ENCODE data around the gene TACC2.

Gene TACC2

DNA sequence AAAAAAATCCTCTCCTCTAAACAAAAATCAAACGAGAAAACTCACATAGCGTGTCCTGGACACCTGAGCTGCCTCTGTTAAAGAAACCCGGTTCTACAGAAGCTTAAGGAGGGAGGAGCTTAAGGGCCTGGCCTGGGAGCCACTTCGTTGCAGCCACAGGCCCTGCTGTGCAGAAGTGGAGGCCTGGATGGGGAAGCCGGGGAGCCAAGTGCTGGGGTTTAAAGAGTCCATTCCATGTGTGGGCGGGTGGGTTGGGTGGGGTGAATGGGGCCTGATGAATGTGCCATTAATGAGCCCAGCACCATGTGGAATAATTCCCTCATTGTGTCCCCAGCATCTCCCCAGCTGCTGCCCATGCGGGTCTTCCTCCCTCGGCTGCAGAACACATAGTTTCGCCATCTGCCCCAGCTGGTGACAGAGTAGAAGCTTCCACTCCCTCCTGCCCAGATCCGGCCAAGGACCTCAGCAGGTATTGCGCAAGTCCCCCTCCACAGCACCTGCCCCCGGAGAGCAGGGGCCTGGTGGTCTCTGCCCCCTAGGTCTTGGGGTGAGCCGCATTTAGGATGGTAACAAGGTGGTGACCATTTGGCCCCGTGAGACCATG is 154.4 kb downstream of the TACC2 start:
- no peak for DNase-seq (ENCODE audit: low spot score)

DNA sequence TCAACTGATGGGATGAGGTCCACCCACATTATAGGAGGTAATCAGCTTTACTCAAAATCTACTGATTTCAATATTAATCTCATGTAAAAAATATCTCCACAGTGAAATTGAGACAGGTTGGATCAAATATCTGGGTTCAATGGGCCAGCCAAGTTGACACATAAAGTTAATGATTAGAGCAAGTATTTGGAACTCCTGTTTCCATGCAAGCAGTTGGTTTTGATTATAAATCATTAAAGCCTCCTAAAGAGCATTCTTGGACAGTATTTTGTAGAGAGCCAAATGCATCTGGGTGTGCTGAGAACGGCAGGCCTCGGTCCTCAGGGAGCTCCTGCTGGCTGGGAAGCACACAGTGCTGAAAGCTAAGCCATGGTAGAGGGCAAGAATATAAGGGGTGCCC is 155.2 kb downstream of the TACC2 start:
- no peak for DNase-seq (ENCODE audit: low spot score)

DNA sequence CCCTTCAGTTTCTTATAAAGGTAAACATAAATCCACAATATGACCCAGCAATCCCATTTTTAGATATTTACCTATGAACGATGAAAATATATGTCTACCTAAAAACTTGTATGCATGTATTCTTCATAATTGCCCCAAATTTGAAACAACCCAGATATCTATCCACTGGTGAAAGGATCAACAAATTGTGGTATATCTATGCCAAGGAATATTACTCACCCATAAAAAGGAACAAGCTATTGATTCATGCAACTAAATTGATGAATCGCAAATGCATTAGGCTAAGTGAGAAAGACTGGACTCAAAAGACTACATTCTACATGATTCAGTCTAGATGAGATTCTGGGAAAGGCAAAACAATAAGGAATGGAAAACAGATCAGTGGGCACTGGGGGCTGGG is 156.2 kb downstream of the TACC2 start:
- DNase-seq (ENCODE audit: low spot score): no peak

DNA sequence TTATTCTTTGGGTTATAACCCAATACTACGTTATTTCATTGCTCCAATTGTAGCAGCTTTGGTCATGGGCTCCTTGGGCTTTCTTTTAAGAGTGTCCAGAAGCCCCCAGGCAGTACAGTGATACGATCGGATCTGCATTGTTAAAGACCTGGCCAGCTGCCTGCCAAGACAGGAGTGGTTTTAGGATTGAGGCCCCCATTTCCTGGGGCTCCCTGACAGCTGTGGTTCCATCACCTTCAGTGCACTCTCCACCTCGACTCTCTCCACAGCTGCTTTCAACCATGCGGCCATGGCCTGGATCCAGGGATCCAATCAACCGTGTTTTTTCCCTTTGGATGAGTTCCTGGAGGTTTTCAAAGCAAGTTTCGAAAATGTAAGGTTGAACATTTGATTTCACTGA is 158.7 kb downstream of the TACC2 start:
- no peak for DNase-seq (ENCODE audit: low spot score)

DNA sequence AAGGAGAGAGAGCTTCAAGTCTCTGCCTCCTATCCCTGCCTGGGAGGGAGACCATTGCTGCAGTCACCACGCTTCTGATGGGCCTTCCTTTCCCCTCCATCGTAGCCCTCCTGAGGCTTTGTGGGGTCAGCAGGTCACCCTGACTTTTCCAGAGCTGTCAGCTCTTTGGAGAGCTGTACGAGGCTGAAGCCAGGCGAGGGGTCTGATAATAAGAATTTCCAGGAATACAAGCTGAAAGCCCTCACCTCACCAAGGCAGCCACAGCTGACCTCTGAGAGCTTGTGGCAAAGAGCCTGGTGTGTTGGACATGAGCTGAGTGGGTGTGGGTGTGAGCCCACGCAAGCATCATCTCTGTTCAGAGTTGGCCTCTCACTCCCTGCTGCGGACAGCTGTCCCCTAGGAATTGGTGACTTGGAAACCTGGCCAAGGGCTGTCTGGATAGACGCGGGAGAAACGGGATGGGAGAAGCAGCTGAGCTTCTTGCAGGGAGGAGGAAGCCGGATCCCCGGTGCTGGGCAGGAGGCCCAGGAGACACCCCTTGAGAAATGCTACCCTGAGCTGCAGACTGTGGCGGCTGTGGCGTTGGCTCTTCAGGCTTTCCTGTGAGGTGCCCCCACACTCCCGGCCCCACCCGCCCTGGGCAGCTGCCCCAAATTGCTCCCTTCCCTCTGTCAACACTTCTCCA is 160.1 kb downstream of the TACC2 start:
- peak; percentile 28 for DNase-seq (ENCODE audit: low spot score)

DNA sequence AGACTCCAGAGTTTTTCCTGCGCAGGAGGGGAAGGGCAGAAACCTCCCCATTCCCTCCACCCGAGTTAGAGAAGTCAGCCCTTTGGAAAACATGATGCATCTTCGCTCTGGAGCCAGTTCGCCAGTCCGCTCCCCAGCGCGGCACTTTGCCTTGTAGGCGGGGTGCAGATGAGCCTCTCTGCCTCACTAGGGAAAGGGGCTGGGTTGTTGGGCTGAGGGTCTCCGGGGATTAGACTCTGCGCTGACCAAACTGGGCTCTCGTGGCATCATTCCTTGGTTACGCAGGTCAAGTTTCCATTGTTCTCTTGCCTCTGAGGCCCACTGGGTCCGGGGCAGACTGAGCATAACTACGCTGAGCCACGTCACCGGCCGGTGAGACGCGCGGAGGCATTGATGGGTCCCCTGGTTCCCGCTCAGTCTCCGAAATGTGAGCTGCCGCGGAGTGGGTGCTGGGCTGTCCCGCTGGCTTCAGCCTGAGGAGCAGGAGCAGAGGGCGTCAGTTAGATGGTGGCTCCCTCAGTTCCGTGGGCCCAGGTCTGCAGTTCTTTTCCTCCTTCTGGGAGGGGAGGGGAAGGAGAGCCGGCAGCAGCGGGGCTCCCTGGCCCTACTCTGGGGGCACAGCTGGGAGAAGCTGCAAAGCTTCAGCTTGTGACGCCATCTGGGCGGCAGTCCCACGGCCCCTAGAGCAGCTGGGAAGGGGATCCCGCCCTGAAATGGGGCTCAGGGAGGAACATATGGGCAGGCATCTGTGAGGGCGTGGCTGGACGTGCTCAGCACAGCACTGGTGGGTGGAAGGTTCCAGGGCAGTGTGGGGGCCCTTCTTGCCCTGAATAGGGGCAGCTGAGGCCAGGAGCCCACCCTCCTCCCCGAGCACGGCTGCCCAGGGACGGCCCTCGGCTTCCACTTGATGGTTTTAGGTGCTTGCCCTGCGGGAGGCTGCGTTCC is 160.9 kb downstream of the TACC2 start:
- DNase-seq (ENCODE audit: low spot score): peak; percentile 42

DNA sequence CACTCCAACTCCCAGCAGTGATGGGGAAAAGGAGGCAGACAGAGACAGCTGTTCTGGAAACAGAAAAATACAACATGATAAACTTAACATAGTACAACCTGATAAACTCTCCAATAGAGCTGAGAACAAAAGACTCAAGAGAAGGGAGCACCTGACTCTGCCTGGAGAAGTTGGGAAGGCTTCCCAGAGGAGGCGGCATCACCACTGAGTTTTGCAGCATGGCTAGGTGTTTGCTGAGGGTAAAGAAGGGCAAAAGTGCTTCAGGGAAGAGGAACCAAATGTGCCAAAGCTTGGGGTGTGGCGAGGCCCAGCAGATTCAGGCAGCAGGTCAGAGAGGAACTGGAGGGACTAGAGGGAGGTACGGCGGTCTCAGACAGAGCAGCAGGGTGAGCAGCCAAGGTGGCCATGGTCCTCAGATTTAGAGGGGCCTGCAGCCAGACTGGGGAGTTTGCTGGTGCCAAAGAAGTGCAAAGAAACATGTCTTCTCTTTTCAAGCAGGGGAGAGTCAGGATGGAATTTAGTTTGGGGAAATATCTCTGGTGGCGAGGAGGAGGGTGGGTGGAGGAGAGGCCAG is 162.2 kb downstream of the TACC2 start:
- no peak for DNase-seq (ENCODE audit: low spot score)

DNA sequence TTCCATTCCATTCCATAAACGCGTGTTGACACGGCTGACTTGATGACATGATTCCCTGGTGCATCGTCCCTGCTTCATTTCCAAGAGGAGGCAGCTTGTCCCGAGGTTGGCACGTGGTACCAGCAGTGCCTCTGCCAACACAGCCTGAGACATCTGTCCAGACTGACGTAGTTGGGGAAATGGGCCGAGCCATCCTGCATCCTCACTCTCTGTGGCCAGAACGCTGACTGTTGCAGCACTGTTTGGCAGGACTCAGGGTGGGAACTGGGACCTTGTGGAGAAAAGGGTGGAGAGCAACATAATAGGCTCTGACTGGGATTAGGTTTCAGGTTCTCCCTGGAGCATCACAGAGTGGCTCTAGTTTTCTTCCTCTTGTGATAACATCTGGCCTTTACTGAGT is 163.6 kb downstream of the TACC2 start:
- peak; percentile 80 for DNase-seq (ENCODE audit: low spot score)

DNA sequence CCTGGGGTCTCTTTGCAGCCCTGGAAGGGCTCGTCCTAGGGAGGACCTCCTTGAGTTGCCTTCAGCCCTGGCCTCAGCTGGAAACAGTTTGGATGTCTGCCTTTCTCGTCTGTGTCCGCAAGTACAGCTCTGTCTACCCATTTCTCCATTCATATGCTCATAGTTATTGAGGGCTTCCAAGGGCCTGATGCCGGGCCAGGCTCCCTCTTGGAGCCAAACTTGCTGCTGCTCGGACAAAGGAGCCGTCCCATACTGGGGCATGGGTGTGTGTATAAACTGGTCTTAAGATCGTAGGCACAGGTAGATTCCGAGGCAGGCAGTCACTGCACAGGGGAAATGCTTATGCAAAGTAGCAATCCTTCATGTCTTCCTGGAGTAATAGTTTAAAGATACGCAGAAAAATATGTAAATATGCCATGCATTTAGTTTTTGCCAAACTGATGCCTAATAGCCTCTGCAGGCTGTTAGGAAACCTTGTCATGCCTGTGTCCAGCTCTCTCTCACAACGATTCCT is 165.1 kb downstream of the TACC2 start:
- DNase-seq (ENCODE audit: low spot score): no peak

DNA sequence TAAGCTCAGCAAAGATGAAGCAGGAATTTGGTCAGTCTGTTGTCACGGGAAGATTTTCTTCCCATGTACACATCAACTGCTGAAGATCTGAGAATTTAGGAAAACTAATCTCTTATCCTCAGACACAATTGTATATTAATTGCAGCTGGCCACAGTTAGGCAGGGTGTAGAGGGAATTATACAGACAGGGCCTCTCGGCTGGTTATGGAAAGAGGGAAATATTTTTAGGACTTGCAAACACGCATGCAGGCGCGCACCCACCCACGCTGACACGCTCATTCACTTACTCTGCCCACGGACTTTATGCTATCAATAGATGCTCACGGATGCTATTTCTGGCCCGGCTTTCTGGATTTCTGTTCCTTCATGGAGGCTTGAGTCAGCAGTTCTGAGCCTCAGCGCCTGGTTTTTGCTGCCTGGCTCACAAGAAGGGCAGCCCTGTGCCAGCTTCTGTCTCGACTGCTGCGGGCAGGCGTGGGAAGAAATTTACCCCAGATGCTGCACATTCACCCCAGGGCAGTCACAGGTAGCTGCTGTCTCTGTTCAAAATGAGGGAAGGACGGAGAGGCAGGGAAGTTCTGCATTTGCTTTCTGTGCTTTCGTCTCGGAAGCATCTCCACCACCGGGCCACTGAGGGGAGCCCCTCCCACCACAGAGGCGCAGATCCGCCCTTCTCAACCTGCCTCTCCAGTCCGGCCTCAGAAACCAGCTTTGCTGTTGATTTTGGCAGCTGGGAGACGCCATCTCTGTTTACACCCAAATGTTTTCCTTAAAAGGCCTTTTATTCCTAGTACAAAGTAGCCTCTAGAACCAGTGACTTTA is 165.8 kb downstream of the TACC2 start:
- peak; percentile 62 for DNase-seq (ENCODE audit: low spot score)

DNA sequence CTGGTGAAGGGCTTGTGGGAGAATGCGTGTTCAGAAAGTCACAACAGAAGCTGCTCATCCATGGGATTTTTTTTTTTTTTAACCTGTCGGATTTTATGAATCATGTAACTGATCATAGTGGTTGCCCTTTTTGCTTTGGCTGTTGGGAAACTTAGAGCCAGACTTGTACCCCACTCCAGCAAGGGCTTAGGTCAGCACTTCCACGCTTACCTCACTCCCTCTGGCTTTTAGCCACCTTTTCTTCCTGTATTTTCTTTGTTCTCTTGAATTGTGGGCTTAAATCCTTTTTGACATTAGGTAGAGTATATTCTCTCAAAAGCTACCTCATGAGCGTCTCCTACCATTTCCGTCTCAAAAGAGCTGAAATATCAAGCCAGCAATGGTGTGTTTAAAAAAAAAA is 168.5 kb downstream of the TACC2 start:
- DNase-seq (ENCODE audit: low spot score): no peak

DNA sequence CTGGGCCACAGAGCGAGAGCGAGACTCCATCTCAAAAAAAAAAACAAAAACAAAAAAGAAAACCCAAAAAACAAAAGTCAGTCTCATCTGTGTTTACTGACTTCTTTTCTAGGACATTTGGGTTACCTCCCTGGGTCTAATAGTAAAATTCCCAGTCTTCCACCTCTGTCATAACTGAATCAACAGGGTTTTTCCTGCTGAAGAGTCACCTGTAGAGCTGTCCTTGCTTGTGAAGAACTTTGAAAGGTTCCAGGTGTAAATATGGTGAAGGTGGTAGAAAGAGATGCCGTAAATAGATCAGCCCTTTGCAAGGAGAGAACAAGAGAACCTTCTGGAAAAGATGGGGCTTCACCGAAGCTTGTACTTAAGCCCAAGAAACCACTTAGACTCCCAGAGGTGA is 169.4 kb downstream of the TACC2 start:
- no peak for DNase-seq (ENCODE audit: low spot score)

DNA sequence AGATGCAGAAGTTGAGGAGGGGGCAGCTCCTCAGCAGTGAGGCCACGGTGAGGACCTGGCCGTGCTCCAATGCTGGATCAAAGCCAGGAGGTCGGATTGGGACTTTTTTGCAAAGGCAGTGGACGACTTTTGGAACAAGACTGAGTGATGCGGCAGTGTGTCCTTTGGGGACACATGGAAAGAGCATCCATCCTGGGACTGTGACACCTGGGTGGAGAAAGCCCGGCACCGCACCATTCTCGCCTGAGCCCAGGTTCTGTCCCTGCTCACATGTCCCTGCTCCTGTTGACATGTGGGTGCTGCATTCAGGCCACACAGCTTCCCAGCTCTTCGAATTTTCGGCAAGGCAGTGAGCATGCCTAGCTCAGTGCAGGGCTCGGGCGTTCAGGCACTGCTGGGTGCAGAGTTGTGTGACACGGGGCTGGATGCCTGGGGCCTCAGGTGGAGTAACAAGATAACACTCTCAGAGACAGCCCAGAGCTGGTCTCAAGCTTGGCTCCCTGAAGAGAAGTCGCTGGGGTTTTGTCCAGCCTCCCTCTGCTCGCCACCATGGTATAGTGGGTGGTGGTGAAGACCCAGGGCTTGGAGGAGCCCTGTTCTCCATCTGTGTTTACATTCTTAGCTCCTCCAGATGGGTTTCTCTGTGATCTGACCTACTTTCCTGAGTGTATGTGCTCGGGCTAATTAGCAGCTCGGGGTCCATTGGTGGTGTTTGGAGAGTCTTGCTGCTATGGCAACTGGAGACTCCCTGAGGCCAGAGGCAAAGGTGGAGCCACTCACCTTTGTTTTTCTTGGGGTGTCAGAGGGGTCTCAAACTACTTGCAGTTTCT is 170.4 kb downstream of the TACC2 start:
- DNase-seq (ENCODE audit: low spot score): no peak

DNA sequence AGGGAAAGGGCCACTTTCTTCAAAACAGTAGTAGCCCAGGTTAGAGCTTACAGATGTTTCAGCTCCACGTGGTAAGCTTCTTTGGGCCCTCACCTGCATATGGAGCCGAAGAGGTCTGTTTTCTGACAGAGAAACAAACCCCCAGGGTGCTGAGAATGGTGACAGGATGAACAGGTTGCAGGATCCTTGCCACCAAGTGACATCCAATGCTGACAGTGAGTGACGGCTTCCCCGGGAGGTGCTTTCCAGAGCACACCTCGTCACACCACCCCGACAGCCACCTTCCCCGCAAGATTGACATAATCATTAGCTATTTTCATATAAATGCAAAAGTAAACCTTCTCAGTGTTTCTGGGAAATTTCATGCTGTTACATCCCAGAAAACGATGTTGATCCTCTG is 172.8 kb downstream of the TACC2 start:
- no peak for DNase-seq (ENCODE audit: low spot score)

DNA sequence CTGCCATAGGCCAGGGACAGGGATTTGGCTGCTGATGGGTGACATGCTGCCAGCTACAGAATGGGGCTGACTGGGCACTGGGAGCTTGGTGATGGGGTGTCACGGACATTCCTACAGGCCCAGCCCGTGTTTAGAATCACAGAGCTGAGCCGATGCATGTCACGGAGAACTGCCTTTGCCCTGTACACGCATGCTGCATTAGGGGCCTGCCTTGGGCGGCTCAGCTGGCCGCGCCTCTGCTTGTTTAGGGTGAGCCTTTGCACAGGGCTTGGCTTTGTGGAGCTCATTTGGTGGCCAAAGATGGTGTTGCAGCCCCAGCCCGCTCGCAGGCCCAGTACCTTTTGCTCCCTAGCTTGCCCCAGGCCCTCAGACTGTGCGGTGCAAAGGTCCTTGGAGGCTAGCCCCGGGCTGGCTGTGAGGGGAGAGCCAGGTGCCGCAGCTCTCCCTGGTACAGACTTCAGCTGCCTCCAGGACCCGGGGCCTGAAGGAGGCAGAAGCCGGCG is 173.8 kb downstream of the TACC2 start:
- no peak for DNase-seq (ENCODE audit: low spot score)

DNA sequence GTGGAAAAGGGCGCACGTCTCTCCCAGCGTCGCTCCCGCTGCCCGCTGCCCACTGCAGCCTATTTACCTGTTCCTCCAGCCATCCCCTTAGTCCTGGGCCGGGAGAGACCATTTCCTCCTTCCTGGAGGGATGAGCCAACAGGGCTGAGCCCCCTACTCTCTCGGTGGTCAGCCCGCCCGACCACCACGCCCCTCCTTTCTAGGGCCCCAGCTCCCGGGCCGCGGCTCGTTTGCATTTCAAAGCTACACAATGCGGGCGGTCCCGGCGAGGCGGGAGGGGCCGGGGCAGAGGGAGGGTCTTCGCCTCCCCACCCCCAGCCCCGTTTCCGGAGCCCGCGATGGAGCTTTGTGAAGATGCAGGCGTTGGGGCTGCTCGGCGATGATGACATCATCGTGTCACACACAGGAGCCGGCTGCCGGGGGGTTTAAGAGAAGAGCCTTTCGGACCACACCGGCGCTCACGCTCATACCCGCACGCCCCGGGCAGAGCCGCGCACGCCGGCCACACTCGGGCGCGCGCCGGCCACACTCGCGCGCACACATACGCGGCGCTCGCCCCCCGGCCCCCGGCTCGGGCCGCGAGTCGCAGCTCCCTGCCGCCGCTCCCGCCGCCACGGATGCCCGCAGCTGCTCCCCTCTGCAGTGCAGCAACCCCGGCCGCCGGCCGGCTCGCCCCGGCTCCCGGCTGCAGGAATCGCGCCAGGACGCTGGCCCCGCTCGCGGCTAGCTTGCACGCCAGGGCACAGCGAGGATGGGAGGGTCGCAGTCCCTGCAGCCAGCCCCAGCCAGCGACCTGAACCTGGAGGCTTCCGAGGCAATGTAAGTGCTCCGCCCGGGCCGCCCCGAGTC is 174.4 kb downstream of the TACC2 start:
- peak; percentile 66 for DNase-seq (ENCODE audit: low spot score)

DNA sequence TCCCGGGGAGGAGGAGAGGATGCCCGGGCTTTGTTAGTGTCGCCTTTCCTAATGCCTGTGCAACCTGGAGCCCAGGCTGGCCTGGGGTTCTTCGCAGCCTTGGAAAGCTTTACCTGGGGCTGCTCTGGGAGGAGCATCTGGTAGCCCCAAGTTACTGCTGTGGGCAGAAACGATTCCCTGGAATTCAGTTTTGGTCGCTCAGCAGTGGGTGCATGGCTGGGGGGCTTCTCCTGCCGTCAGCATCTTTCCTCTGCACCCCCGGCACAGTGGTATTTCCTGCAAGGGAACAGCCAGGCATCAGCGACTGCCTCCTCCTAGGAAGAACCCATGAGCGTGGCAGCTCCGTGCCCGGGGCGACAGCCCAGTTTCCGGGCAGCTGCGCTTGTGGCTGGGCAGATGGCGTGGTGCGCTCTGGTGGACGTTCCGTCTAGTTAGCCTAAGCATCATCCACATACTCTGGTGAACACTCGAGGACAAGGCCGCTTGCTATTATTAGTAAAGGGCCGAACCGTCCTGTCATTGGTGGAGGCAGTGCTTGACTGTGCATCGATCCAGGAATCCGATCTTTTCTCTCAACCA is 175.1 kb downstream of the TACC2 start:
- no peak for DNase-seq (ENCODE audit: low spot score)

DNA sequence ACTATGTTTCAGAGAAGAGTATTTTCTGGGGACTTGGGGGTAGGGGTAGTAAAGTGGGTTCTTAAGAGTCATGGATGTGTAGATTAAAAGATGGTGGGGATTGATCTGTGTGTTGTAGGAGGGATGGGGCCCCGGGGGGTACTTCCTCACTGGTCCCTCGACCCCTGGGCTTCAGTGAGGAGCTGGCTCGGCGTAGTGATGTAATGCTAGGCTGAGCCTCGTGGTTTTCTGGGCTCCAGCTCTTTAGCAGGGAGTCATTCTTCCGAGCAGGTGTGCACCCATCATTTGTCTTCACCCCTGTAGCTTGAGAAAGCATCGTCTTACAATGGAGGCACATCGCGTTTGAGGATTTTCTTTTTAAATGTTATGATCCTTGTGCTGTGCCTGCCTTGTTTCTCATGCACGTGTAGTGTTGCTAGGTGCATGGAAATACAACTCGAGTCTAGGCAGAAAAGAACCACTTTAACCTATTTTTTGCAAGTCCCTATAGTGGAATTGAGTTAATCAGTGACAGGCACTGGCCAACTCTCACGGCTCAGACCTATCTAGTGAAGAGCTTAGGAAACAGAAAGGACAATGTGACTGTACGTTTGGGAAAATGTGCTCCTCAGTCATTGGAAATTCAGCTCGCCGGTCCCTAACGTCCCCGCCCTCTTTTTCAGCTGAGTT is 176.0 kb downstream of the TACC2 start:
- DNase-seq (ENCODE audit: low spot score): no peak
